PC-3 (cell line): ENCODE results near the gene TUBB2B. TPM values are rescaled to one million over a fixed set of nuclear protein-coding genes. Genes with fewer than 3 reads are reported as not detected.
"Not testable (repeated sequence)": the region's sequence is repeated elsewhere in the genome, so short reads cannot be mapped to it uniquely, and the experiment has no call there.

Source experiments
- ATAC-seq: fragments of 200-7000 bp; cut with Tn5 transposase; 2 replicates; pipeline ENCODE4 v1.9.1; 2020; ENCODE audit warnings: mild to moderate bottlenecking, moderate library complexity
- BruUV-seq: library from RNA; stranded (reverse); fragments of 400-500 nt; replicated peaks from 2 replicates; lab custom pipeline; 2021; lab: Mats Ljungman, UMichigan
- CTCF ChIA-PET: fragments of 300-600 bp; sonication (Branson Sonifier 250); formaldehyde crosslinking; loops from one replicate; lab custom pipeline; 2022; ENCODE audit warnings: antibody characterized with exemption; lab: Charles Lee
- POLR2A ChIA-PET: fragments of 300-600 bp; sonication (Branson Sonifier 250); formaldehyde crosslinking; loops from one replicate; lab custom pipeline; 2022; ENCODE audit warnings: antibody characterized with exemption; ENCODE audit not compliant: unreplicated experiment; lab: Charles Lee
- DNase-seq: peaks from one replicate; pipeline ENCODE4 v3.0.0-alpha.2; 2015
- H2AFZ ChIP-seq: fragments of 300-600 bp; sonication (generic); 2 replicates; pipeline ENCODE4 v1.6.0; 2016; ENCODE audit warnings: antibody characterized with exemption, low read length
- H3F3A ChIP-seq: fragments of 300-600 bp; sonication (generic); one replicate; pipeline ENCODE4 v1.6.0; 2017; ENCODE audit warnings: antibody characterized with exemption, low read length, control low read depth, mild to moderate bottlenecking; ENCODE audit not compliant: unreplicated experiment
- H3K27ac ChIP-seq: fragments of 300-600 bp; sonication (generic); 2 replicates; pipeline ENCODE4 v1.5.1; 2016; ENCODE audit warnings: mild to moderate bottlenecking, low read length
- H3K27me3 ChIP-seq: fragments of 300-600 bp; sonication (generic); 2 replicates; pipeline ENCODE4 v1.6.1; 2016; ENCODE audit warnings: low read length, mixed read lengths
- H3K36me3 ChIP-seq: fragments of 300-600 bp; sonication (generic); 2 replicates; pipeline ENCODE4 v1.6.1; 2016; ENCODE audit warnings: low read depth, mixed run types, low read length, mixed read lengths
- H3K4me1 ChIP-seq: fragments of 300-600 bp; sonication (generic); 2 replicates; pipeline ENCODE4 v1.5.1; 2016; ENCODE audit warnings: low read length; ENCODE audit not compliant: insufficient read depth
- H3K4me2 ChIP-seq: fragments of 300-600 bp; sonication (generic); 2 replicates; pipeline ENCODE4 v1.6.0; 2016; ENCODE audit warnings: low read length
- H3K4me3 ChIP-seq: fragments of 300-600 bp; sonication (generic); 2 replicates; pipeline ENCODE4 v1.5.1; 2016; ENCODE audit warnings: mild to moderate bottlenecking, low read length, mixed read lengths
- H3K79me2 ChIP-seq: fragments of 300-600 bp; sonication (generic); 2 replicates; pipeline ENCODE4 v1.6.1; 2017; ENCODE audit warnings: low read length, mixed read lengths
- H3K9ac ChIP-seq: fragments of 300-600 bp; sonication (generic); 2 replicates; pipeline ENCODE4 v1.6.0; 2016; ENCODE audit warnings: mild to moderate bottlenecking, low read length
- H3K9me2 ChIP-seq: fragments of 300-600 bp; sonication (generic); replicated peaks from 2 replicates; pipeline ENCODE4 v1.6.1; 2016; ENCODE audit warnings: mixed run types, low read length, mixed read lengths
- H3K9me3 ChIP-seq: fragments of 300-600 bp; sonication (generic); 2 replicates; pipeline ENCODE4 v1.6.1; 2016; ENCODE audit warnings: low read length, mixed read lengths
- H4K20me1 ChIP-seq: fragments of 300-600 bp; sonication (generic); 2 replicates; pipeline ENCODE4 v1.6.1; 2016; ENCODE audit warnings: low read length, mixed read lengths
- CTCF ChIP-seq: fragments of 300-600 bp; sonication (generic); conservative IDR thresholded peaks from 2 replicates; pipeline ENCODE4 v1.5.1; 2017; ENCODE audit warnings: antibody characterized with exemption, low read depth, mild to moderate bottlenecking, low read length
- EZH2 ChIP-seq: fragments of 300-600 bp; sonication (generic); IDR thresholded peaks from one replicate; pipeline ENCODE4 v1.6.1; 2017; ENCODE audit warnings: antibody characterized with exemption, mild to moderate bottlenecking, low read length; ENCODE audit not compliant: unreplicated experiment
- EZH2phosphoT487 ChIP-seq: fragments of 300-600 bp; sonication (generic); IDR thresholded peaks from 2 replicates; pipeline ENCODE4 v1.6.1; 2018; ENCODE audit warnings: mild to moderate bottlenecking, antibody characterized with exemption, low read length, borderline replicate concordance
- intact Hi-C: fragments of 100-400 bp; cut with micrococcal nuclease; formaldehyde crosslinking; loops from 2 replicates; pipeline ENCODE4 v1.9.0; 2023
- total RNA-seq: library from RNA; depleted of rRNA; stranded (reverse); fragments of >200 nt; gene quantifications from 2 replicates; pipeline ENCODE4 v1.2.3, GENCODE V29; 2014

TUBB2B gene
- total RNA-seq, 1 experiment from 2014 or later = 6.5 TPM

- H3K9me3 ChIP-seq = no peaks in the 10 kb centered on the region
- intact Hi-C loops = no loop called here
- no peaks in the 10 kb centered on the region for H3K4me1 ChIP-seq
- ATAC-seq = no peak
- no peaks in the 10 kb centered on the region for H3F3A ChIP-seq
- no peak overlapping the region for H3K4me2 ChIP-seq
- H3K36me3 ChIP-seq = no peaks in the 10 kb centered on the region
- no peaks in the 10 kb centered on the region for H4K20me1 ChIP-seq
- no peak overlapping the region for H3K9ac ChIP-seq
- no peaks in the 10 kb centered on the region for H3K79me2 ChIP-seq
- no peak overlapping the region for H2AFZ ChIP-seq
- no peak for DNase-seq
- BruUV-seq = no TSS peak
- TF ChIP-seq EZH2 = no peak
- no peak for TF ChIP-seq CTCF
- TF ChIP-seq EZH2phosphoT487 = no peak
- ChIA-PET CTCF (no interaction called here), POLR2A (no interaction called here)
- H3K27me3 ChIP-seq = no peaks in the 10 kb centered on the region
- H3K4me3 ChIP-seq = no peak overlapping the region
- H3K9me2 ChIP-seq = no peaks in the 10 kb centered on the region
- H3K27ac ChIP-seq = no peak overlapping the region
These were observed 40.5 kb downstream of the TUBB2B start for GRCh38 chr6:3186974-3187382.

DNA sequence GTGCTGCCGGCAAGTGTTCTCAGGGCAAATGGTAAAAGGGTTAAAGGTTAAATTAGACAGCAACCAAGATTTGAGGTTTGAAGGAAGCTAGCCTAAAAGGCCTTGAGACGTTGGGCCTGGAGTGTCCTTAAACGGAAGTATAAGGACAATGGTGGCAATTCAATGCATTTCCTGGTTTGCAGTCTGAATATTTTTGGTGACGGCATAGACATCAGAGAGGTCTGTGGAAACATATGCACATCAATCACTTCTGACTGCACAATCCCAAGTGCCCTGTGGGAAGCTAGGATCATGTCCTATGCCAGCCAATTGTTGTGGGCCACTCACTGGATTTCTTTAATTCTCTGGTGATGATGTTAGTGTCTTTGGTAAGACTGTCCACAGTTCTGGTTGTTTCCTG is 44.4 kb downstream of the TUBB2B start:
- no peaks in the 10 kb centered on the region for H3F3A ChIP-seq
- no peaks in the 10 kb centered on the region for H3K36me3 ChIP-seq
- no peak for DNase-seq
- no peaks in the 10 kb centered on the region for H4K20me1 ChIP-seq
- H3K27ac ChIP-seq = no peak overlapping the region
- H2AFZ ChIP-seq = no peak overlapping the region
- H3K4me1 ChIP-seq = no peaks in the 10 kb centered on the region
- H3K27me3 ChIP-seq = no peaks in the 10 kb centered on the region
- no peak overlapping the region for H3K4me2 ChIP-seq
- H3K9ac ChIP-seq = no peak overlapping the region
- BruUV-seq = no TSS peak
- no peaks in the 10 kb centered on the region for H3K9me3 ChIP-seq
- H3K79me2 ChIP-seq = no peaks in the 10 kb centered on the region
- CTCF ChIA-PET = no interaction called here
- TF ChIP-seq EZH2 (no peak), EZH2phosphoT487 (no peak), CTCF (no peak)
- no peaks in the 10 kb centered on the region for H3K9me2 ChIP-seq
- H3K4me3 ChIP-seq = no peak overlapping the region
- no peak for ATAC-seq
- intact Hi-C loops = no loop called here
- POLR2A ChIA-PET = interaction anchor here (0.6 kb wide), 1 partner anchor 445 kb away, joined by 3 read pairs; no protein-coding TSS in a partner anchor

DNA sequence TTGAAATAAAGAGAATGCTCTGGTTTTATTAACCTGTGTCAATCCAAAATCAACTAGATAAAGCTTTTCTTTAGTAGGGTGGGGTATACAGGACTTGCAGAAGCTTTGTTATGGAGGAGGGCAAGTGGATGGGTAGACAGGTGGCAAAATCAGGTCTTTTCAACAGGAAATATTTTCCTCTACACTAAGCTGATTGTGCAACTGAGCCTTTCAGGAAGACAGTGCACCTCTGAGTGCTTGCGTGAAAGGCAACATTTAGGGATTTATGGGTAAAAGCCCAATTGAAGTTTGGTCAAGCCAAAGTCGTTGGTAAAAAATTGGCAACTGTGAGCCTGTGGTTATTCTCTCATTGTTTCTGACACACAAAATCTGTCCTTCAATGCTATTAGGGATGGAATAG is 46.3 kb downstream of the TUBB2B start:
- H4K20me1 ChIP-seq = no peaks in the 10 kb centered on the region
- no peak for ATAC-seq
- DNase-seq = no peak
- H3K27me3 ChIP-seq = no peaks in the 10 kb centered on the region
- no peak overlapping the region for H3K27ac ChIP-seq
- H3K4me1 ChIP-seq = peaks cover 5% of the 10 kb centered on the region; the same call in 1 of the 2 replicates
- ChIA-PET CTCF (interaction anchor here (0.7 kb wide), 1 partner anchor 19 kb away, joined by 5 read pairs; no protein-coding TSS in a partner anchor), POLR2A (no interaction called here)
- no peaks in the 10 kb centered on the region for H3F3A ChIP-seq
- no peak overlapping the region for H3K4me2 ChIP-seq
- H2AFZ ChIP-seq = no peak overlapping the region
- no peaks in the 10 kb centered on the region for H3K9me2 ChIP-seq
- no TSS peak for BruUV-seq
- no peak overlapping the region for H3K9ac ChIP-seq
- H3K36me3 ChIP-seq = no peaks in the 10 kb centered on the region
- no peaks in the 10 kb centered on the region for H3K9me3 ChIP-seq
- no peaks in the 10 kb centered on the region for H3K79me2 ChIP-seq
- TF ChIP-seq EZH2 = no peak
- TF ChIP-seq EZH2phosphoT487 = no peak
- no peak for TF ChIP-seq CTCF
- no peak overlapping the region for H3K4me3 ChIP-seq
- intact Hi-C loops = no loop called here

DNA sequence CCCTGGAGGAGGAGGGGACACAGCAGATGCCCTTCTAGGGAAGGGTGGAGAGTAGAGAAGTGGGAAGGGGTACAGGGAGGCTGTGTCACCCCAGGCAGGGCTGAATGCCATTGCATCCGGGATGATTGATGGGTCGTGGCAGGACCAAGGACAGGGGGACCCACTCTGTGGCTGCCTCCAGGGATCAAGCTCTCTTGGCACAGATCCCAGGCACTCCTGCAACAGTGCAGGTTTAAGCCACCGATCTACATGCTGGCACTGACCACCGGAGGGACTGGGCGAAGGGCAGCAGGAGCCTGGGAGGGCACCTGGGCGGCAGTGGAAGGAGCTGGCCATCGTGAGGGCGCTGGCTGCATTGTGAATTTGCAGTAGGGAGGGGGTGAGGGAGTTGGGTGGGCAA is 47.5 kb downstream of the TUBB2B start:
- intact Hi-C loops, H3K4me2 ChIP-seq, H3K9me3 ChIP-seq, H3K79me2 ChIP-seq, H3K9me2 ChIP-seq, H3K4me3 ChIP-seq, CTCF ChIA-PET, H3K36me3 ChIP-seq, H3F3A ChIP-seq, POLR2A ChIA-PET, H2AFZ ChIP-seq, H3K27me3 ChIP-seq, DNase-seq, H3K9ac ChIP-seq, H4K20me1 ChIP-seq, BruUV-seq, H3K27ac ChIP-seq: not testable (repeated sequence)
- ATAC-seq = peak; percentile 27; the same call in 1 of the 2 replicates
- peaks cover 10% of the 10 kb centered on the region; the same call in 1 of the 2 replicates for H3K4me1 ChIP-seq
